ENCODE measurements around the gene FAAH. TPM values are rescaled to one million over a fixed set of nuclear protein-coding genes. Genes with fewer than 3 reads are reported as not detected.

FAAH gene
- polyA plus RNA-seq, 3 donors, result 11.5 to 47.1 (median 11.5) TPM

GRCh38 chr1:46393510-46393909 is 607 bp upstream of the FAAH start:
- H4K20me1 ChIP-seq (ENCODE audit: insufficient read depth, low read length), result no peaks in the 10 kb centered on the region
- Mint-ChIP-seq H3K36me3 (peaks cover 0 to 14% of the 10 kb centered on the region in 2 donors), H3K4me3 (peak overlapping the region; percentile 78 to 83), H3K27ac (peak overlapping the region in 3 of 7 donors; percentile 27 to 66 (median 30)), H3K27me3 (ENCODE audit: low read depth in 3 of 3) (peaks cover 6 to 13% (median 8%) of the 10 kb centered on the region in 3 donors), H3K4me1 (peaks cover 30% of the 10 kb centered on the region), H3K9me3 (peaks cover 13 to 27% (median 19%) of the 10 kb centered on the region in 7 donors)
- peak overlapping the region; percentile 96 for H2AFZ ChIP-seq (ENCODE audit: insufficient read depth, low read depth, low read length, poor library complexity, severe bottlenecking)
- WGBS (ENCODE audit: insufficient coverage), result 72% methylated on average over 7 of the region's 12 CpGs
- no peak overlapping the region for H3K27ac ChIP-seq (ENCODE audit: low read depth in 1 of 2, low read length in 2 of 2)
- intact Hi-C loops (cut with micrococcal nuclease), result no loop called here
- peaks cover 22 to 25% of the 10 kb centered on the region in 2 donors for H3K4me1 ChIP-seq (ENCODE audit: control insufficient read depth in 1 of 2, insufficient read depth in 2 of 2, low read length in 2 of 2)
- peaks cover 26% of the 10 kb centered on the region for H3K79me2 ChIP-seq (ENCODE audit: insufficient read depth, low read length)
- DNase-seq, result no peak
- H3K4me2 ChIP-seq (replicated peaks; ENCODE audit: extremely low read depth, low read length, poor library complexity, severe bottlenecking), result peak overlapping the region; percentile 80
- TF ChIP-seq CTCF (IDR thresholded peaks at IDR 0.05), result no peak
- peak overlapping the region in 1 of 3 experiments; percentile 83 for H3K4me3 ChIP-seq (replicated peaks in 1 of 3; ENCODE audit: low read depth in 2 of 3, low read length in 3 of 3)
- H3K9me3 ChIP-seq (replicated peaks in 1 of 2; ENCODE audit: control insufficient read depth in 1 of 2, insufficient read depth in 1 of 2, low read length in 2 of 2), result peaks cover 13 to 15% of the 10 kb centered on the region in 2 donors
- peak overlapping the region; percentile 77 for H3K9ac ChIP-seq (ENCODE audit: insufficient read depth, low read length, poor library complexity, severe bottlenecking)
- H3K27me3 ChIP-seq (ENCODE audit: control insufficient read depth in 2 of 2, insufficient read depth in 2 of 2, low read length in 2 of 2), result no peaks in the 10 kb centered on the region
- H3K36me3 ChIP-seq (replicated peaks in 1 of 2; ENCODE audit: control insufficient read depth in 1 of 2, insufficient read depth in 2 of 2, low read length in 2 of 2), result no peaks in the 10 kb centered on the region

- TF ChIP-seq CTCF (IDR thresholded peaks at IDR 0.05), result no peak
- no peaks in the 10 kb centered on the region for H3K36me3 ChIP-seq (replicated peaks in 1 of 2; ENCODE audit: control insufficient read depth in 1 of 2, insufficient read depth in 2 of 2, low read length in 2 of 2)
- H3K9me3 Mint-ChIP-seq, result peaks cover 13 to 27% (median 19%) of the 10 kb centered on the region in 7 donors
- H3K79me2 ChIP-seq (ENCODE audit: insufficient read depth, low read length), result peaks cover 33% of the 10 kb centered on the region
- intact Hi-C loops (cut with micrococcal nuclease), result no loop called here
- peak overlapping the region; percentile 80 for H3K4me2 ChIP-seq (replicated peaks; ENCODE audit: extremely low read depth, low read length, poor library complexity, severe bottlenecking)
- no peaks in the 10 kb centered on the region for H3K27me3 ChIP-seq (ENCODE audit: control insufficient read depth in 2 of 2, insufficient read depth in 2 of 2, low read length in 2 of 2)
- WGBS (ENCODE audit: insufficient coverage), result 84% methylated on average over 15 of the region's 17 CpGs
- H3K36me3 Mint-ChIP-seq, result peaks cover 0 to 14% of the 10 kb centered on the region in 2 donors
- peaks cover 41% of the 10 kb centered on the region for H3K4me1 Mint-ChIP-seq
- H3K27ac Mint-ChIP-seq, result peak overlapping the region in 3 of 7 donors; percentile 58 to 79 (median 61)
- H3K4me3 ChIP-seq (replicated peaks in 1 of 3; ENCODE audit: low read depth in 2 of 3, low read length in 3 of 3), result peak overlapping the region; percentile 59 to 83 (median 74)
- H3K27ac ChIP-seq (ENCODE audit: low read depth in 1 of 2, low read length in 2 of 2), result no peak overlapping the region
- peaks cover 27 to 32% of the 10 kb centered on the region in 2 donors for H3K4me1 ChIP-seq (ENCODE audit: control insufficient read depth in 1 of 2, insufficient read depth in 2 of 2, low read length in 2 of 2)
- peak overlapping the region; percentile 87 to 94 for H3K4me3 Mint-ChIP-seq
- no peaks in the 10 kb centered on the region for H4K20me1 ChIP-seq (ENCODE audit: insufficient read depth, low read length)
- peak overlapping the region; percentile 77 for H3K9ac ChIP-seq (ENCODE audit: insufficient read depth, low read length, poor library complexity, severe bottlenecking)
- H3K9me3 ChIP-seq (replicated peaks in 1 of 2; ENCODE audit: control insufficient read depth in 1 of 2, insufficient read depth in 1 of 2, low read length in 2 of 2), result peaks cover 13 to 15% of the 10 kb centered on the region in 2 donors
- H2AFZ ChIP-seq (ENCODE audit: insufficient read depth, low read depth, low read length, poor library complexity, severe bottlenecking), result peak overlapping the region; percentile 96
- DNase-seq, result no peak
- peaks cover 8 to 13% (median 8%) of the 10 kb centered on the region in 3 donors for H3K27me3 Mint-ChIP-seq (ENCODE audit: low read depth in 3 of 3)
Observed at GRCh38 chr1:46394872-46395465, 852 bp downstream of the FAAH start.

All from CD14-positive monocyte (primary cell).